HG03135 (cell line): Measurements from ENCODE around the gene ITPRIPL1.

ENCODE experiments used
- ATAC-seq: cut with Tn5 transposase; IDR thresholded peaks from one replicate; pipeline ENCODE4 v1.9.1; 2021; ENCODE audit warnings: mild to moderate bottlenecking, moderate library complexity; ENCODE audit not compliant: unreplicated experiment

The ITPRIPL1 gene

DNA sequence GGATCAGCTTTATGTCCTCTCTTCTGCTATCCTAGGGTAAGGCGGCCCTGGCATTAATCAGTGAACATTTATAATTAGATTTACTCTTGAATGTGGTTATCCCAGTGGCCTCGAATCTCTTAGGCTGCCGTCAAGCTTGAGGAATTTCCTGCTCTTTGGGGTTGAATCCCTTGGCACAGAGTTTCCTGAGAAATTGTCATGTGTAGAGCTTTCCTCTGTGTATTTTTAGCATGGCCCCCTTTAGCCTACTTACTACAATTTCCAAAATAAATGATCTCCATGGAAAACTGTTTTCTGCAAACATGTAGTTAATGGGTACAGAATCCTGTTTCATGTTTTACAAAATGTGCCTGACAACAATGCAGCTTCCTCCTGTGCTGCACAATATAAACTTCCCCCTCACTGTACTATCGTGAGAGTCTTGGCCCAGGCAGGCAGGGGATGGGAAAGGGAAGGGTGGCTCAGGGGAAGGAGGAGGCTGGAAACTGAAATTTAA is 28.5 kb downstream of the ITPRIPL1 start:
- no peak for ATAC-seq

- no peak for ATAC-seq
Observed at GRCh38 chr2:96354492-96354891, 29.4 kb downstream of the ITPRIPL1 start.

- ATAC-seq: no peak
Observed at GRCh38 chr2:96356889-96357288, 31.8 kb downstream of the ITPRIPL1 start.

DNA sequence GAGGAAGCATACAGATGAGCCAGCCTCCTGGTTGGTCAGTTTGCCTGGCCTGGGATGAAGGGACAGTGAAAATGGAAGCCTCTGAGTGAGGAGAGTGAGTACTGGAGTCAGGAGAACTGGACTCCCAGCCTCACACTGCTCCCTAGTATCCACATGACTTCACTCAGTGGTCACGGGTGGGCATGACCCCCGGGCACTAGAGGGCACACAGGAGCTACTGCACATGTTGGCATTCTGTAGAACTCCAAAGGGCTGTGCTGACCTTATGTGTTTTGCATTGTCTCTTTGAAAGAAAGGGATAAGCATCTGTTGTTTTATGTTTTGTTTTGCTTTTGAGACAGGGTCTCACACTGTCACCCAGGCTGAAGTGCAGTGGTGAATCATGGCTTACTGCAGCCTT is 34.2 kb downstream of the ITPRIPL1 start:
- ATAC-seq: no peak

- no peak for ATAC-seq
Observed at GRCh38 chr2:96359866-96360265, 34.7 kb downstream of the ITPRIPL1 start.

- ATAC-seq: no peak
Observed at GRCh38 chr2:96361751-96362150, 36.6 kb downstream of the ITPRIPL1 start.

- no peak for ATAC-seq
Observed at GRCh38 chr2:96369186-96369585, 44.1 kb downstream of the ITPRIPL1 start.

GRCh38 chr2:96374211-96374951 is 49.3 kb downstream of the ITPRIPL1 start:
- ATAC-seq: no peak
